GM12878 (cell line): ENCODE results near the gene POLA2. TPM values are rescaled to one million over a fixed set of nuclear protein-coding genes. Genes with fewer than 3 reads are reported as not detected.

Experiments used
- ATAC-seq: fragments of 200-7000 bp; cut with Tn5 transposase; 3 replicates; pipeline ENCODE4 v1.9.1; 2020; ENCODE audit warnings: mild to moderate bottlenecking, moderate library complexity
- BruUV-seq: library from RNA; stranded (reverse); fragments of 400-500 nt; replicated peaks from 2 replicates; lab custom pipeline; 2021; lab: Mats Ljungman, UMichigan
- CTCF ChIA-PET: fragments of 300-600 bp; sonication (Branson Sonifier 250); formaldehyde crosslinking; extraction: SDS; loops from one replicate; lab custom pipeline; 2021; ENCODE audit warnings: inconsistent platforms; lab: Yijun Ruan, JAX
- POLR2A ChIA-PET: fragments of 350-600 bp; formaldehyde crosslinking; extraction: SDS; loops from one replicate; lab custom pipeline; 2021; ENCODE audit warnings: inconsistent platforms; lab: Charles Lee
- RAD21 ChIA-PET: fragments of 300-600 bp; sonication (Branson Sonifier 250); formaldehyde crosslinking; loops from one replicate; lab custom pipeline; 2023; ENCODE audit warnings: antibody characterized with exemption; ENCODE audit not compliant: unreplicated experiment; lab: Charles Lee
- SMC1A ChIA-PET: fragments of 300-600 bp; sonication (Branson Sonifier 250); formaldehyde crosslinking; loops from one replicate; lab custom pipeline; 2023; ENCODE audit not compliant: unreplicated experiment, uncharacterized antibody; lab: Charles Lee
- DNase-seq: peaks from one replicate; pipeline ENCODE4 v3.0.0-alpha.2; 2011; ENCODE audit warnings: low read depth, low spot score
- FAIRE-seq: peaks from 3 replicates; lab custom pipeline; 2011; peaks lifted over from hg19 to GRCh38; lab: Jason Lieb, UNC
- H2AFZ ChIP-seq: 2 replicates; pipeline ENCODE4 v1.6.0; 2011; ENCODE audit warnings: low read depth, low read length, control low read depth; ENCODE audit not compliant: control insufficient read depth
- H3K27ac ChIP-seq: 2 replicates; pipeline ENCODE4 v1.5.1; 2011; ENCODE audit warnings: control low read depth; ENCODE audit not compliant: control insufficient read depth, insufficient read depth
- H3K27me3 ChIP-seq, 2 experiments: replicated peaks in 1 of 2; 2 replicates each; pipeline versions ENCODE4 v1.6.0 to v1.6.1; 2011; ENCODE audit warnings: low read length in 1 of 2; ENCODE audit not compliant: control insufficient read depth in 2 of 2, insufficient read depth in 2 of 2
- H3K36me3 ChIP-seq, 2 experiments: 2 replicates each; pipeline ENCODE4 v1.5.1; 2011; ENCODE audit warnings: low read length in 1 of 2; ENCODE audit not compliant: control insufficient read depth in 2 of 2, insufficient read depth in 2 of 2
- H3K4me1 ChIP-seq: 2 replicates; pipeline ENCODE4 v1.6.1; 2011; ENCODE audit warnings: mild to moderate bottlenecking, low read length, moderate library complexity, mixed read lengths; ENCODE audit not compliant: control insufficient read depth, insufficient read depth
- H3K4me2 ChIP-seq: 2 replicates; pipeline ENCODE4 v1.6.0; 2011; ENCODE audit warnings: control low read depth; ENCODE audit not compliant: control insufficient read depth, insufficient read depth
- H3K4me3 ChIP-seq: fragments of 200-600 bp; sonication (generic); 2 replicates; pipeline ENCODE4 v1.5.1; 2016
- H3K79me2 ChIP-seq: 2 replicates; pipeline ENCODE4 v1.6.0; 2011; ENCODE audit warnings: low read length; ENCODE audit not compliant: control insufficient read depth, insufficient read depth
- H3K9ac ChIP-seq: 2 replicates; pipeline ENCODE4 v1.8.0; 2011; ENCODE audit warnings: low read length, control low read depth, mixed read lengths; ENCODE audit not compliant: control insufficient read depth, insufficient read depth
- H3K9me3 ChIP-seq: replicated peaks from 3 replicates; pipeline ENCODE4 v1.5.1; 2011; ENCODE audit warnings: mild to moderate bottlenecking, low read length; ENCODE audit not compliant: control insufficient read depth, insufficient read depth
- H4K20me1 ChIP-seq: 2 replicates; pipeline ENCODE4 v1.6.0; 2011; ENCODE audit not compliant: control insufficient read depth, insufficient read depth
- LARP7 ChIP-seq: fragments of 450-650 bp; IDR thresholded peaks from 2 replicates; pipeline ENCODE4 v1.6.1; 2017; ENCODE audit warnings: mild to moderate bottlenecking
- NBN ChIP-seq: fragments of 450-650 bp; IDR thresholded peaks from 2 replicates; pipeline ENCODE4 v1.6.1; 2016
- PAX8 ChIP-seq: fragments of 450-650 bp; IDR thresholded peaks from 2 replicates; pipeline ENCODE4 v1.6.1; 2017; ENCODE audit warnings: mild to moderate bottlenecking, moderate library complexity
- SMAD5 ChIP-seq: IDR thresholded peaks from 2 replicates; pipeline ENCODE4 v1.6.1; 2016; ENCODE audit warnings: antibody characterized with exemption, low read depth
- SUZ12 ChIP-seq: fragments of 200-600 bp; sonication (generic); IDR thresholded peaks from one replicate; pipeline ENCODE4 v1.6.1; 2018; ENCODE audit warnings: antibody characterized with exemption, mild to moderate bottlenecking; ENCODE audit not compliant: unreplicated experiment
- WGBS: methylation state at CpG from one replicate; pipeline ENCODE4 v1.1.6; 2016; ENCODE audit warnings: low lambda C conversion rate; ENCODE audit not compliant: insufficient replicate concordance, insufficient coverage; ENCODE audit errors: missing lambda C conversion rate; 5-methylcytosine and 5-hydroxymethylcytosine counted together
- in situ Hi-C: fragments of 300-500 bp; cut with MboI; formaldehyde crosslinking; loops from 9 replicates; pipeline ENCODE4 v1.14.3; 2018; ENCODE audit warnings: mixed read lengths
- intact Hi-C: fragments of 100-400 bp; cut with micrococcal nuclease; formaldehyde crosslinking; loops from one replicate; pipeline ENCODE4 v1.14.2; 2022; ENCODE audit not compliant: unreplicated experiment
- polyA plus RNA-seq, 11 experiments: library from polyadenylated mRNA; depleted of rRNA in 4 of 11; unstranded in 6 of 11; stranded (reverse) in 5 of 11; fragments of >200 nt; fragmentation: Nextera tagmentation in 4 of 11; fragmentation: Illumina TruSeq in 1 of 11; extraction: Ambion mirVana in 4 of 11; extraction: Trizol in 1 of 11; gene quantifications; 1 replicate in 1 of 11; 2 replicates in 10 of 11; pipeline versions ENCODE4 v1.2.1 to v1.2.3, GENCODE V29; 2011 to 2016; ENCODE audit warnings: inconsistent platforms in 2 of 11, missing spikeins in 2 of 11, low read depth in 1 of 11
- total RNA-seq, 4 experiments: library from RNA; depleted of rRNA in 3 of 4; stranded (reverse); fragments of >200 nt in 3 of 4; fragmentation: Illumina TruSeq in 1 of 4; extraction: Trizol in 1 of 4; gene quantifications; 2 replicates each; pipeline versions ENCODE4 v1.2.1 to v1.2.3, GENCODE V29; 2013 to 2021
- TF ChIP-seq, protein P1 (sequence below): IDR thresholded peaks from 2 replicates; pipeline ENCODE4 v1.6.1; 2011; ENCODE audit warnings: borderline replicate concordance, low read depth, mild to moderate bottlenecking, moderate library complexity, low read length; ENCODE audit not compliant: insufficient read depth, poor library complexity, severe bottlenecking
- TF ChIP-seq, protein P2 (sequence below): fragments of 450-650 bp; IDR thresholded peaks from 2 replicates; pipeline ENCODE4 v1.6.1; 2014; ENCODE audit warnings: mild to moderate bottlenecking

POLA2 gene
- total and polyA plus RNA-seq, 10 of the 15 experiments (the other 5 are each of a cell fraction or from before 2014, with no cell fraction given): 4.2 to 121 (median 56.2) TPM

DNA sequence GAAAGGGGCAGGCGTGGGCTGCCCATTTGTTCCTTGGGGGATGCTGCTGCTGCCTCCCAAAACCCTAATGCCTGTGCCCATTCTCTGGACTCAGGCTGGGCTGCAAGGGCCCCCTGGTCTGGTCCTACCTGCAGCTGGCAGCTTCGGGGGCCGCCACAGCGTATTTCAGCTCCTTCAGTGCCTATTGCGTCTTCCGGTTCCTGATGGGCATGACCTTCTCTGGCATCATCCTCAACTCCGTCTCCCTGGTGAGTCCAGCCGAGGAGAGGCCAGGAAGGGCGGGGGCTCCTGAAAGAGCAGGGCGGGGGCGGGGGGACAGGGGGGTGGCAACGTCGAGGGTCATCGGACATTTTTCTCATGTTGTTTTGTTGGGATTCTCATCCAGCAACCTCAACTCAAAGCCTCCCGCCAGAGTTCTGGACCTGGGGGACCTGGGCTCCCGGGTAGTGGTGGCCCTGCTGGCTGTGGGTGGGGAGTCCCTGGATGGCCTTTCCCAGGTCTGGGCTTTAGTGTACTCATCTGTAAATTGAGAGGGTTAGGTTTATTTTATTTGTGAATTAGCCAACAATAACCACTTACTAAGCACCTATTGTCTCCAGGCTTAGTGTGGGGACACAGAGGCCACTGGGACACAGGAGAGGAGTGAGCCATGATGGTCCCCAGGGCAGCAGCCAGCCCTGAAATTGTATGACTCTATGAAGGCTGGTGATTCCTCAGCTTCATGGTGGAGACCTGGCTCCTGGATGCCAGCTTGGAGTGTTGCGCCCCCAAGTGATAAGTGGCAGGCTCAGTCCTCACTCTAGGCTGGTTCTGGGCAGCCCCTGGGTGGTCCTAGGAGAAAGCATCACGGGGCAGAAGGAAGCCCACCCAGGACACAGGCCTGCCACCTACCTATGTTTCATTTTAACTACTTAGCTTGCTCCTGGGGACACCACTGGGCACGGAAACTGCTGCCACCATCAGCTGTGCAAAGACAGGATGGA lies 44.0 kb upstream of the POLA2 start:
- no TSS peak for BruUV-seq

More for the DNA sequence above, 44.0 kb upstream of the POLA2 start:
- no peak for ATAC-seq
- TF ChIP-seq, protein P1, sequence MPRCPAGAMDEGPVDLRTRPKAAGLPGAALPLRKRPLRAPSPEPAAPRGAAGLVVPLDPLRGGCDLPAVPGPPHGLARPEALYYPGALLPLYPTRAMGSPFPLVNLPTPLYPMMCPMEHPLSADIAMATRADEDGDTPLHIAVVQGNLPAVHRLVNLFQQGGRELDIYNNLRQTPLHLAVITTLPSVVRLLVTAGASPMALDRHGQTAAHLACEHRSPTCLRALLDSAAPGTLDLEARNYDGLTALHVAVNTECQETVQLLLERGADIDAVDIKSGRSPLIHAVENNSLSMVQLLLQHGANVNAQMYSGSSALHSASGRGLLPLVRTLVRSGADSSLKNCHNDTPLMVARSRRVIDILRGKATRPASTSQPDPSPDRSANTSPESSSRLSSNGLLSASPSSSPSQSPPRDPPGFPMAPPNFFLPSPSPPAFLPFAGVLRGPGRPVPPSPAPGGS: no peak
- TF ChIP-seq LARP7: no peak
- TF ChIP-seq SMAD5: no peak
- TF ChIP-seq PAX8: no peak
- TF ChIP-seq, protein P2, sequence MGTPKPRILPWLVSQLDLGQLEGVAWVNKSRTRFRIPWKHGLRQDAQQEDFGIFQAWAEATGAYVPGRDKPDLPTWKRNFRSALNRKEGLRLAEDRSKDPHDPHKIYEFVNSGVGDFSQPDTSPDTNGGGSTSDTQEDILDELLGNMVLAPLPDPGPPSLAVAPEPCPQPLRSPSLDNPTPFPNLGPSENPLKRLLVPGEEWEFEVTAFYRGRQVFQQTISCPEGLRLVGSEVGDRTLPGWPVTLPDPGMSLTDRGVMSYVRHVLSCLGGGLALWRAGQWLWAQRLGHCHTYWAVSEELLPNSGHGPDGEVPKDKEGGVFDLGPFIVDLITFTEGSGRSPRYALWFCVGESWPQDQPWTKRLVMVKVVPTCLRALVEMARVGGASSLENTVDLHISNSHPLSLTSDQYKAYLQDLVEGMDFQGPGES: no peak
- TF ChIP-seq NBN: no peak
- TF ChIP-seq SUZ12: no peak
- TF ChIP-seq, all 136 proteins: peak for 0
- intact Hi-C loops: no loop called here
- in situ Hi-C loops: no loop called here
- ChIA-PET SMC1A (no interaction called here), CTCF (interaction anchor here (2.2 kb wide), 1 partner anchor 112 kb away, joined by 10 read pairs; no protein-coding TSS in a partner anchor), RAD21 (no interaction called here), POLR2A (no interaction called here)
- Histone ChIP-seq H4K20me1 (no peaks in the 10 kb centered on the region), H3K79me2 (no peaks in the 10 kb centered on the region), H3K9ac (no peak overlapping the region), H3K4me3 (no peak overlapping the region), H3K27me3 (no peaks in the 10 kb centered on the region; a peak in 1 of 4 replicates), H3K9me3 (no peaks in the 10 kb centered on the region), H2AFZ (no peak overlapping the region), H3K4me1 (peaks cover 7% of the 10 kb centered on the region), H3K36me3 (no peaks in the 10 kb centered on the region), H3K4me2 (no peak overlapping the region), H3K27ac (no peak overlapping the region)
- FAIRE-seq (no peak), DNase-seq (no peak)
- WGBS: 72% methylated on average over 19 of the region's 19 CpGs
